GM19324 (cell line): ENCODE measurements around the gene RRAS2.
"Not testable (repeated sequence)": the region's sequence is repeated elsewhere in the genome, so short reads cannot be mapped to it uniquely, and the experiment has no call there.

Experiments
- ATAC-seq: cut with Tn5 transposase; IDR thresholded peaks from one replicate; pipeline ENCODE4 v1.9.1; 2021; ENCODE audit warnings: mild to moderate bottlenecking, moderate library complexity; ENCODE audit not compliant: unreplicated experiment, low FRiP score

The RRAS2 gene

GRCh38 chr11:14308897-14309387 lies 50.0 kb downstream of the RRAS2 start:
- peak; percentile 39 for ATAC-seq

GRCh38 chr11:14308114-14308896 lies 50.7 kb downstream of the RRAS2 start:
- peak; percentile 34 for ATAC-seq

GRCh38 chr11:14306481-14306880 lies 52.5 kb downstream of the RRAS2 start:
- no peak for ATAC-seq

GRCh38 chr11:14305649-14306048 lies 53.3 kb downstream of the RRAS2 start:
- no peak for ATAC-seq

GRCh38 chr11:14304601-14305000 lies 54.4 kb downstream of the RRAS2 start:
- no peak for ATAC-seq

- peak; percentile 47 for ATAC-seq
Measured at GRCh38 chr11:14300661-14301304, 58.2 kb downstream of the RRAS2 start.

GRCh38 chr11:14299921-14300320 lies 59.1 kb downstream of the RRAS2 start:
- no peak for ATAC-seq

GRCh38 chr11:14290422-14290821 lies 68.6 kb downstream of the RRAS2 start:
- ATAC-seq = no peak

GRCh38 chr11:14288189-14288935 lies 70.6 kb downstream of the RRAS2 start:
- ATAC-seq = no peak

GRCh38 chr11:14278869-14279268 lies 80.1 kb downstream of the RRAS2 start:
- ATAC-seq = not testable (repeated sequence)

- ATAC-seq = no peak
Measured at GRCh38 chr11:14275076-14275475, 83.9 kb downstream of the RRAS2 start.

GRCh38 chr11:14273895-14274294 lies 85.1 kb downstream of the RRAS2 start:
- no peak for ATAC-seq

- peak; percentile 44 for ATAC-seq
Measured at GRCh38 chr11:14270690-14271542, 88.1 kb downstream of the RRAS2 start.

- peak; percentile 63 for ATAC-seq
Measured at GRCh38 chr11:14269692-14270573, 89.0 kb downstream of the RRAS2 start.

GRCh38 chr11:14267861-14268635 lies 90.9 kb downstream of the RRAS2 start:
- ATAC-seq = no peak

- ATAC-seq = no peak
Measured at GRCh38 chr11:14266622-14267021, 92.4 kb downstream of the RRAS2 start.

GRCh38 chr11:14264966-14265365 lies 94.0 kb downstream of the RRAS2 start:
- ATAC-seq = no peak

GRCh38 chr11:14262271-14262846 lies 96.6 kb downstream of the RRAS2 start:
- no peak for ATAC-seq
